ENCODE data around the gene NLK. TPM values are rescaled to one million over a fixed set of nuclear protein-coding genes. Genes with fewer than 3 reads are reported as not detected.

NLK gene
- total and polyA plus RNA-seq, 10 of the 15 experiments (the other 5 are each of a cell fraction or from before 2014, with no cell fraction given) = 5.0 to 22.9 (median 15.0) TPM

- peak in 1 of 2 experiments; percentile 63; a peak in 2 of 4 replicates for TF ChIP-seq IKZF2 (IDR thresholded peaks at IDR 0.05)
- TF ChIP-seq POU2F2 (IDR thresholded peaks at IDR 0.05; ENCODE audit: borderline replicate concordance, low read depth, low read length) = peak; percentile 97
- TF ChIP-seq EP300 (IDR thresholded peaks at IDR 0.05; ENCODE audit: borderline replicate concordance in 1 of 2, control insufficient read depth in 1 of 2, low read depth in 2 of 2, low read length in 2 of 2) = peak; percentile 98 to 99
- TF ChIP-seq SMAD5 (IDR thresholded peaks at IDR 0.05; ENCODE audit: low read depth) = no peak
- 0 out of 4 replicates have a peak, but pooled peaks of 1 of the 2 experiments have one; percentile 52 for TF ChIP-seq CEBPB (IDR thresholded peaks at IDR 0.05; ENCODE audit: borderline replicate concordance in 1 of 2, low read depth in 2 of 2, low read length in 2 of 2)
- TF ChIP-seq CHD1 (IDR thresholded peaks at IDR 0.05; ENCODE audit: low read depth, low read length) = no peak
- no peak for TF ChIP-seq POLR2AphosphoS2 (IDR thresholded peaks at IDR 0.05; ENCODE audit: low read depth, low read length)
- peak; percentile 88 for TF ChIP-seq NFIC (IDR thresholded peaks at IDR 0.05; ENCODE audit: low read depth, low read length)
- TF ChIP-seq TBL1XR1 (IDR thresholded peaks at IDR 0.05; ENCODE audit: low read depth, low read length) = peak; percentile 84
- no peak for TF ChIP-seq NBN (IDR thresholded peaks at IDR 0.05)
- TF ChIP-seq EGR1 (IDR thresholded peaks at IDR 0.05; ENCODE audit: borderline replicate concordance in 1 of 2, low read depth in 2 of 2, low read length in 2 of 2) = no peak
- TF ChIP-seq NR2F1 (conservative IDR thresholded peaks at IDR 0.05) = no peak
- TF ChIP-seq BHLHE40 (IDR thresholded peaks at IDR 0.05; ENCODE audit: borderline replicate concordance in 1 of 2, low read depth in 2 of 2, low read length in 1 of 2) = peak; percentile 38 to 69; a peak in 2 of 4 replicates
- no peak for TF ChIP-seq E4F1 (IDR thresholded peaks at IDR 0.05; ENCODE audit: borderline replicate concordance, partially characterized antibody)
- TF ChIP-seq NFYB (IDR thresholded peaks at IDR 0.05; ENCODE audit: insufficient read depth, low read depth, low read length) = peak; percentile 17; the same call in 1 of the 2 replicates
- TF ChIP-seq NR2C2 (IDR thresholded peaks at IDR 0.05; ENCODE audit: borderline replicate concordance, control insufficient read depth, insufficient read length, low read depth) = no peak
- peak; percentile 71 for TF ChIP-seq BMI1 (IDR thresholded peaks at IDR 0.05; ENCODE audit: borderline replicate concordance)
- no peak for TF ChIP-seq ZNF592 (IDR thresholded peaks at IDR 0.05)
- peak; percentile 76 for TF ChIP-seq CREM (IDR thresholded peaks at IDR 0.05; ENCODE audit: low read depth)
- TF ChIP-seq BCLAF1 (IDR thresholded peaks at IDR 0.05) = no peak
These were observed 15.3 kb downstream of the NLK start (continued) for GRCh38 chr17:28057731-28058246.

Data from GM12878 (cell line).